TTC549 (cell line): ENCODE data around the gene CWC25.

Source experiments
- FAIRE-seq: peaks from 2 replicates; lab custom pipeline; 2012; peaks lifted over from hg19 to GRCh38; lab: Jason Lieb, UNC

Gene CWC25

DNA sequence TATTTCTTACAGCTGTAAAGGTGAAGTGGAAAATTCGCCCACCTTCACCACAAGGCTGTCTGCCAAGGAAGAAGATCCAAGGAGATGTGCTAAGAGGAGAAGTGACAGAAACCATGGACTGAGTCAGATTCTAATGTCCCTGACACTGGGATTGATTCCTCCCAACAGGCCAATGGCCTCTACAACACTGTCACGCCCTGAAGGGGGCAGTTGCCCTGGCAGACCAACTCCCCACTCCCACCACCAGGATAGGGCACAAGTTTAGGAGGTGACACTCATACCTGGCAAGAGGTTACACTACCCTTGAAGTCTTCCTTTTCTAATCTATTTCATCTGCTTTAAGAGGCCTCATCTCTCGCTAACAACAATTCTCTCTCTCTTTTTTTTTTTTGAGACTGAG, 41.9 kb downstream of the CWC25 start:
- no peak for FAIRE-seq

DNA sequence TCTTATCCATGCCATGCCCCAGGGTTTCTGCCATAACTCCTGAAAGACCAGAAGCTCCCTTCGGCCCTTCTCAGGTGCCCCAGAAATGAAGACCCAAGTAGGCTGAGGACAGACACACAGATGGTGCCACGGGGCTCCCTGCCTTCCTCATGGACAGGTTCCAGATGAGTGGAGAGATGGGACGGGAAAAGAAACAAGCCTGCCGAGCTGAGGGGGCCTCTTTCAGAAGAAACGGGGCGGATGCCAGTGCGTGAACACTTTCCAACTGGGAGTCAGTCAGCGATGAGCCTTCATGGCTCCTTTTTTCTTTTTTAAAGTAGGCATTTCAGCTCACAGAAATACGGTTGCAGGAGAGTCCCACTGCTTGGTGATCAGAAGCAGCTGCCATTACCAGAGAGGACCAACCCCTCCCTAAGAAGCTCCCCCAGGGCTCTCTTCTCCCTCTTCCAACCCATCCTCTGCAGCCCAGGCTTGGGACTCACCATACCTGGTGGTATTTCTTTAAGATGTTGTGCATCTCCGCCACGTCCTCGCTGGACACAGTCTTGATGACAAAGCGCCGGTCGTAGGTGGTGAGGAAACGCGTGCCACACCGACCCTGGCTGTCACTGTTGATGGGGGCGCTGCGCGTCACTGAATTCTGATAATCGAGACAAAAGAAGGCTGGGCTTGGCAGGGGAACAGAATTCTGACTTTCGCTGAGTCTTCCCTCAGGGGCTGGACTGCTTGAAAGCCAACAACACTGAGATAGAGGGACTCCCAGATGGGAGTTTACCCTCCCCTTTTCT, 45.0 kb downstream of the CWC25 start:
- FAIRE-seq = no peak

DNA sequence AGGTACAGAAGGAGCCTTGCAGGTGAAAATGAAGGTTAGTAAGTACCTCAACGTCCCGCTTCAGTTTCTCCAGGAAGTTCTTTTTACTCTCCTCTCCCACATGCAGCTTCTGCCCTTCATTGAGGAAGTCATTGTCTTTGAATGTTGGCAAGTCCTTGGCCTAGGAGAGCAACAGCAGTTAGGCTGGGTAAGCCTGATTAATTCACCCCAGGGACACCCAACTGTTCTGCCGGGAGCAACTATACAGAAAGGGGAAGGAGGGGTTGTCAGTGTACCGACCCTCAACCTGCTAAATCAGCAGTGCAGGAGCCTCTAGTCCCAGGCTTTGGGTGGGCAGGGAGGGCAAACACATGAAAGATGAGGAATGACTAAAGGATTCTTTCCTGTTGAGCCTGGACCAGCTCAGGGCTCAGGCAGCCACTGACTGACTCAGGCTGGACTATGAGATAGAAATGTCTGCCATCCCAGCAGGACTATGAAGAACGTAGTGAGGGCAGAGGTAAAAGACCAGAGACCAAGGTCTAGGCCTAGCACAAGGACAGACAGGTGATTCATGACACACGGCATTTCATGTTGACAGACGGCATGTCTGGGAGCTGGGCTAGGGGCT, 47.4 kb downstream of the CWC25 start:
- FAIRE-seq = no peak

DNA sequence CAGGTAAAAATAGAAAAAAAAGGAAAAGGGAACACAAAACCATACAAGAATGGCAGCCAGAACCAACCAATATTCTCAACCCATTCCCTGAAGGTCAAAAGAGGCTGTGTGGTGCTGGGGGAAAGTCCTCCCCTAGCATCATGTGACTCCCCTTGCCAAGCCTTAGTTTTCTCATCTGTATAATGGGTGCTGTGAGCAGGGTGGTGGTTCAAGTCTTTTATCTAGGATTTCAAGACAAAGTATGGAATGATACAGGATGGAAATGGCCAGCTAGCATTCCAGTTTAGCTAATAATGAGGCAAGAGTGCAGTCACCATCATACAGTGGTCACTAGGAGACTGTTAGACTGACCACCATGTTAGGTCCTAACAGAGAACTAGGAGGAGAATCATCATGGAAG, 51.9 kb downstream of the CWC25 start:
- no peak for FAIRE-seq

DNA sequence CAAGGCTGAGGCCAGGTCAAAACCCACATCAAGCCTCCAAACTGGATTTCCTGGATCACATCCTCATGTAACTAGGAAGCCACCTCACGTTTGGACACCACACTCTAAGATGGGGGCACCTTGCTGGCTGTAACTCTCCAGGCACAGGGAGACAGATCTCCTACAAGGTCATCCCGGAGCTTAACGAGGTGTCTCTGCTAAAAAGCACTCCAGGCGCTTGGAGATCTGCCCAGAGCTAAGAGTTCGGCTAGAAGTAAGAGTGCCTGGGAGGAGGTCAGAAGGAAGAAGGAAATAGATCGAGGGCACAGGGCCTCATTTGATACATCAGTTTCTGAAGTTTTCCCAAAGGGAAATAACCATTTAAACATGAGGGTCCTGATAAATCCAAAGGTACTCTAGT, 56.7 kb downstream of the CWC25 start:
- no peak for FAIRE-seq

DNA sequence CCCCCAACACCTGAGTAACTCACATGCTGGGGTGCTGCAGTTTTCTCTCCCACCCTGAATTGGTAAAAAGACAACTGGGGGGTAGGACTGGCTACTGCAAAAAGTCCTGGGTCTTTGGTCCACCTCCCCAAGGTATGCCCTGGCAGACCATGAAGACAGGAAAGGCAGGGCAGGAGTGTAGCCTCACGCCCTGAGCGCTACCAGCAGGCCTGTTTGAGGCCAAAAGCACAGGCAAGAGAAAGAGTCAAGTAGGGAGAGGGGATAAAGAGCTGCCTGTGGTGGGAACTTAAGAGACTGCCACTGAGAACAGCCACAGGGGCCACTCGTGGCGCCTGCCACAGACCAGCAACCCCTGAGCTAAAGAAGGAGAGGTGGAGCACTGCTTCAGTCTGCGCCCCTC, 58.8 kb downstream of the CWC25 start:
- no peak for FAIRE-seq

DNA sequence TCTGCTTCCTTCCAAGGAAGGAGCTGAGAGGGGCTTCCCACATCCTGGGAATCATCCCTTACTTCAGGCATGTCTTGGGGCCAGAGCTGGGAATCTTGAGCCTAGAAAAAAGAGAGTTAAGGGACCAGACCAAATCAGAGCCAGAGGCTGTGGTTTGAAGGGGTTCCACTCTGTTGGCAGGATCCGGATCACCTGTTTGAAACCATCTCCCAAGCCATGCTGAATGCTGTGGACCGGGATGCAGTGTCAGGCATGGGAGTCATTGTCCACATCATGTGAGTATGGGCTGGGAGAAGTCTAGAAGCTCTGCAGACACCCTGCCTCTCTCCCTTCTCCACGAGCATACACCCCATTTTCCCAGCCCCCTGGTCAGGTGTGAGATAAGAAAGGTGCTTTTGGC, 62.9 kb downstream of the CWC25 start:
- FAIRE-seq = no peak

DNA sequence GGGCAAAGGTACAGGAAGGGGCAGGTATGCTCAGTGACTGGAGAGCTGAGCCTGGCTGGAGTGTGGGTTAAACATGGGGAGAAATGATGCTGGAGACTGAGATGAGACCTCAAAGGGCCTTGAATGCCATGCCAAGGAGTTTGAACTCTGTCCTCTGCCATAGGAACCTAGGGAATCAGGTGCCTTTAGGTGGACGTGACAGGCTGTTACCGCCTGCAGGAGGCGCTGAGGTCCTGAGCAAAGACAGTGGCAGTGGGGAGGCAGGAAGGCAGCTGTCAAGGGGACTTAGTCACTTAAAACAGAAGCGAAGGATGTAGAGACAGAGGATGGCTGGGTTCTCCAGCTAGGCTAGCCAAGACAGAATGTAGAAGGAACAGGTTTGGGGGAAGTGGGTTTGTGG, 63.5 kb downstream of the CWC25 start:
- FAIRE-seq = no peak

DNA sequence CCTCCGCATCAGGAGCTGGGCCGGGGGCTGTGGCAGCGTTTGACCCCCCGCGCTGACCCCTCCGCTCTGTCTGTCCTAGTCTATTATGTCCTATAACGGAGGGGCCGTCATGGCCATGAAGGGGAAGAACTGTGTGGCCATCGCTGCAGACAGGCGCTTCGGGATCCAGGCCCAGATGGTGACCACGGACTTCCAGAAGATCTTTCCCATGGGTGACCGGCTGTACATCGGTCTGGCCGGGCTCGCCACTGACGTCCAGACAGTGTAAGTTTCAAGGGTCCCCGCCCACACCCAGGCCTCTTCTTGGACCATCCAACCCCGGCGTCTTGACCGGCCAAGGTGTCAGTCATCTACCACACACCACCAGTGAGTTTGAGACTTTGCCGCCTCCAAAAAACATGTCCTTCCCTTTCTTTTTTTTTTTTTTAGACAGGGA, 72.0 kb downstream of the CWC25 start:
- FAIRE-seq = no peak

DNA sequence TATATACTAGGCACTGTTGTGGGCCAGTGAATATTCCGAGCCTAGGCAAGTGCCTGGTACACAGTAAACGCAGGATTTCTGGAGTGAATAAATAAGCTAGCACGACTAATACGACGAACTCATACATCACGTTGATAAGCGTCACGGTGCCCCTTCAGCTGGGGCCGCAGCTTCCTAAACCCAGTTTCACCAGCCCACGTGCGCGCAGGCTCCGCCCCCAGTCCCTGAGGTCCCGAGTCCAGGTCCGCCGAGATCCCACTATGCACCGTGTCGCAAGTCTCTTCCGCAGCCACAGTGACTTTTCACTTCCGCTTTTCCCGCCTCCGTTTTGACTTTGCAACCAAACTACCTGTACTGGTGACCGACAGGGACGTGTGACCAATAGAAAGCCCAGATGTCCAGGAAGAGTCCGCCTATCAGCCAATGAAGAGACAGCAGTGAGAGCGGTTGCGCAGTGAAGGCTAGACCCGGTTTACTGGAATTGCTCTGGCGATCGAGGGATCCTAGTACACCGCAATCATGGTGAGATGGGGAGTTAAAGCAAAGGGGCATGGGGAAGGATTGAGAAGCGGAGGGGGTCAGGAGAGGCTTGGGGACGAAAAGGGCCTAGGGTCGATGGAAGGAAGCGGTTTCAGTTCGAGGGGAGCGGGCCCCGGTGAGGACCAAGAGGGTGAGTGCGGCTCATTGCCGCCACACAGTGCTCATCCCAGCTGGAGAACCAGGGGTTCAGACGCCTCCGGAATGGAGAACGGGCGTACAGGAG, 72.6 kb downstream of the CWC25 start, which contains the start of gene PSMB3:
Gene PSMB3, plus strand, starts transcription at position 434 of the 763 bp plus-strand sequence. Its CDS starts 86 bp downstream, at position 520.
- FAIRE-seq = no peak

DNA sequence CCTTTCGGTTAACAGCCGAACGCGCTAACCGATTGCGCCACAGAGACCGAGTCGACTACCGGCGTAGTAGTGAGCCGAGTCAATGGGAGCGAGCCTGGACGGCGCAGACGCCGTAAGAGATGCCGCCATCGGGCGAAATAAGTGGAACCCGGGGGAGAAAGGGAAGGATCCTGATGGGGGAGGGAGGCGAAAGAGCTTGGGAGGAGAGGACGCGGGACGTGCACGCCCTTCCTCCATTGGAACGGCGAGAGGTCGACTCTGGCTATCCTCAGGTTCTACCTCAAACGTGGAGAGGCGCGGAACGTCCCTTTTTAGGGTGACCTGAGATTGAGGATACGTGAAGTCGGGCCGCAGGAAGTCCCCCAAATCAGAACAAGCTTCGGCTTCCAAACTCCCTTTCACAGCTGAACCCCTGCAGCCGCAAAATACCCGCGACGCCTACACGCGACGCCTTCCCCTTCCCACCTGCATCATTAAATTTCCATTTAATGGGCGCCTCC, 73.3 kb downstream of the CWC25 start:
- no peak for FAIRE-seq

DNA sequence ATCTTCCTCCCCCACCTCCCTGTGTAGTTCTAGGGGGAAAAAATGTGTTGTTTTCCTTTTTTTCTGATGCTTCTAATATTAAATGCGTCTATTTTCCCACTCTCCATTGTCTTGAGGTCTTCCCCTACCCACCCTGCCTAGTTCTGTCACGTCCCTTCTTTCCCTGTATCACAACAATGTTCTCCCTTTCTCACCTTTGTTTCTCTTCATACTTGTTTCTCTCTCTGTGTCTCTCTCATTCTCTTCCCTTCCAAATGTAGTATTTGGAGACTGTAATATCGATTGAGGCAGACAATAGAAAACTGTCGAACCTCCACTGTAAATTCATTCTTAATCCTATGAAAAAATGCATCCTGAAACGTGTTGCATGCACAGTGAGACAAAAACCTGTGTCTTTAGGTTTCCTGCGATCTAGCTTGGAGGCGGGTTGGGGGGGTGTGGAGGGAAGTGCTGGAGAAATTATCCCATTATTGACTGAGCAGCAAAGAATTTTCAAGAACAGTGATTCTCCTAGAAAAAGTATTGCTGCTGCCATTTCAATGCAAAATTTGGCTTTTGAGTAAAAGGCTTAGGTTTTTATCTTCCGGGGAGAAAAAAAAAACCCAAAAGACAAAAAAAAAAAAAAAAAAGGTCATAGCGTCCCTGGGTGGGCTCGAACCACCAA, 73.8 kb downstream of the CWC25 start:
- no peak for FAIRE-seq
